NT2/D1 (cell line): Measurements from ENCODE around the gene AOX1.
"Not testable (repeated sequence)": the region's sequence is repeated elsewhere in the genome, so short reads cannot be mapped to it uniquely, and the experiment has no call there.

ENCODE experiments used
- DNase-seq: peaks from one replicate; pipeline ENCODE4 v3.0.0-alpha.2; 2011; ENCODE audit warnings: low read depth, low spot score
- H3K27me3 ChIP-seq: 2 replicates; pipeline ENCODE4 v1.6.0; 2011; ENCODE audit warnings: mild to moderate bottlenecking; ENCODE audit not compliant: insufficient read length, insufficient read depth
- H3K36me3 ChIP-seq: 2 replicates; pipeline ENCODE4 v1.6.1; 2011; ENCODE audit warnings: mild to moderate bottlenecking, low read length, mixed read lengths; ENCODE audit not compliant: insufficient read depth, insufficient read length
- H3K4me1 ChIP-seq: 2 replicates; pipeline ENCODE4 v1.5.1; 2011; ENCODE audit not compliant: insufficient read depth, insufficient read length
- H3K4me3 ChIP-seq: 2 replicates; pipeline ENCODE4 v1.5.1; 2011; ENCODE audit warnings: low read depth; ENCODE audit not compliant: insufficient read length
- H3K9ac ChIP-seq: 2 replicates; pipeline ENCODE4 v1.6.0; 2011; ENCODE audit warnings: low read depth; ENCODE audit not compliant: insufficient read length
- H3K9me3 ChIP-seq: 2 replicates; pipeline ENCODE4 v1.5.1; 2011; ENCODE audit warnings: mild to moderate bottlenecking, low read length; ENCODE audit not compliant: insufficient read depth
- SUZ12 ChIP-seq: IDR thresholded peaks from 2 replicates; pipeline ENCODE4 v1.6.1; 2011; ENCODE audit not compliant: insufficient read length, insufficient read depth; ENCODE audit errors: extremely low read depth
- YY1 ChIP-seq: IDR thresholded peaks from 2 replicates; pipeline ENCODE4 v1.6.1; 2011; ENCODE audit not compliant: insufficient read length, insufficient read depth
- ZNF274 ChIP-seq: IDR thresholded peaks from 2 replicates; pipeline ENCODE4 v1.6.1; 2011; ENCODE audit warnings: mild to moderate bottlenecking, low read depth, low read length

Gene AOX1

GRCh38 chr2:200585730-200586643 is at the start of gene AOX1:
AOX1 (plus strand) TSS chr2:200586014; CDS start chr2:200586109, 95 bp downstream.
- Histone ChIP-seq H3K4me1 (no peaks in the 10 kb centered on the region), H3K36me3 (no peaks in the 10 kb centered on the region), H3K27me3 (peaks cover 3% of the 10 kb centered on the region), H3K9me3 (no peaks in the 10 kb centered on the region), H3K9ac (peak within 1 kb of the TSS; percentile 79), H3K4me3 (peak within 1 kb of the TSS; percentile 61)
- peak; percentile 71 for DNase-seq
- TF ChIP-seq SUZ12: no peak

DNA sequence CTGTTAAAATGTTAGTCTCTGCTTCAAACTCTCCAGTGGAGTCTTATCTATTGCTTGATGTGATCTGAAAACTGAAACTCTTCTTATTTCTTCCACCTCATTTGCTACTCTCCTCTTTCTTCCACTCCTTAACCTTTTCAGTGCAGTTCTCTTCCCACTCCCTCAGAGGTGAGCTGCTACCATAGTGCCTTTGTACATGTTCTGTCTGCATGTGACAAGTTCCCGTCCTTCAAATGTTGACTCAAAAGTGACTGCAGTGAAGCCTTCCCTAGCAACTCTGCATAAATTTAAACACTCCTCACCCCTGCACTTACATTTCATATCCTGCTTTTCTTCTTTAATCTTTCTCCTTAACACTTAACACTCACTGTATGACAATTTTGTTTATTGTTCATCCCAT is 47.7 kb upstream of the AOX1 start:
- DNase-seq: no peak
- H3K9me3 ChIP-seq: no peaks in the 10 kb centered on the region
- no peak overlapping the region for H3K4me3 ChIP-seq
- H3K4me1 ChIP-seq: no peaks in the 10 kb centered on the region
- H3K27me3 ChIP-seq: no peaks in the 10 kb centered on the region
- TF ChIP-seq YY1 (no peak), ZNF274 (no peak), SUZ12 (no peak)
- H3K9ac ChIP-seq: no peak overlapping the region
- peaks cover 66% of the 10 kb centered on the region for H3K36me3 ChIP-seq

DNA sequence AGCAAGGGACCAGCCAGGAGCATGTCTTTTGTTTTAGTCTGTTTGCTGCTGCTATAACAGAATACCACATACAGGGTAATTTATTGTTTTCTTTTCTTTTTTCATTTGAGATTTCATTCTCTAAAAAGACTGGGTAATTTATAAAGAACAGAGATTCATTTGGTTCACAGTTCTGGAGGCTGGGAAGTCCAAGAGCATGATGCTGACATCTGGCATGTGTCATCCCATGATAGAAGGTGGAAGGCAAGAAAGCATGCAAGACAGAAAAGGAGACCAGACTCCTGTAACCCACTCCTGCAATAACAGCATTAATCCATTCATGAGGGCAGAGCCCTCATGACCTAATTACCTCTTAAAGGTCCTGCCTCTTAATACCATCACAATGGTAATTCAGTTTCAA is 45.0 kb upstream of the AOX1 start:
- H3K9ac ChIP-seq: no peak overlapping the region
- H3K4me3 ChIP-seq: no peak overlapping the region
- H3K36me3 ChIP-seq: peaks cover 63% of the 10 kb centered on the region
- H3K4me1 ChIP-seq: no peaks in the 10 kb centered on the region
- no peak for TF ChIP-seq ZNF274
- TF ChIP-seq YY1: no peak
- TF ChIP-seq SUZ12: no peak
- no peaks in the 10 kb centered on the region for H3K27me3 ChIP-seq
- no peak for DNase-seq
- H3K9me3 ChIP-seq: peaks cover 2% of the 10 kb centered on the region; the same call in 1 of the 2 replicates

- not testable (repeated sequence) for DNase-seq, H3K4me1 ChIP-seq, H3K9me3 ChIP-seq, H3K9ac ChIP-seq, H3K4me3 ChIP-seq, H3K27me3 ChIP-seq
- peaks cover 16% of the 10 kb centered on the region for H3K36me3 ChIP-seq
These were observed 19.2 kb upstream of the AOX1 start for GRCh38 chr2:200566596-200566995.

DNA sequence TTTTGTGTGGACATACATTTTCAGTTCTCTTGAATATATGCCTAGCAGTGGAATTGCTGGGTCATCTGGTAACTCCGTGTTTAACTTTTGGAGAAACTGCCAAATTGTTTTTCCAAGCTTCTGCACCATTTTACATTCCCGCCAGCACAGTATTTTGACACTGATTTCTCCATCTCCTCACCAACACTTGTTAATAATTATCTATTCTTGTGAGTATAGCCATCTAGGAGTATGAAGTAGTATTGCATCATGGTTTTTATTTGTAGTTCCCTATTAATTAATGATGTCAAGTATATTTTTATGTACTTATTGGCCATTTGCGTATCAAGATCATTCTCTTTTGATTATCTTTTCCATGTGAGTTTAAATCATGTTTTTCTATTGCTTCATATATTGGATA is 17.9 kb upstream of the AOX1 start:
- no peak for DNase-seq
- Histone ChIP-seq H3K27me3 (no peaks in the 10 kb centered on the region), H3K4me1 (no peaks in the 10 kb centered on the region), H3K4me3 (no peak overlapping the region), H3K9ac (no peak overlapping the region), H3K36me3 (peaks cover 23% of the 10 kb centered on the region), H3K9me3 (peaks cover 10% of the 10 kb centered on the region; the same call in 1 of the 2 replicates)
- TF ChIP-seq SUZ12 (no peak), ZNF274 (no peak), YY1 (no peak)

- no peak for DNase-seq
- Histone ChIP-seq H3K9me3 (no peaks in the 10 kb centered on the region; the same call in 1 of the 2 replicates), H3K4me3 (no peak overlapping the region), H3K36me3 (peaks cover 34% of the 10 kb centered on the region), H3K4me1 (no peaks in the 10 kb centered on the region), H3K27me3 (no peaks in the 10 kb centered on the region), H3K9ac (no peak overlapping the region)
- TF ChIP-seq SUZ12 (no peak), ZNF274 (no peak), YY1 (no peak)
These were observed 9.9 kb upstream of the AOX1 start for GRCh38 chr2:200575957-200576356.

DNA sequence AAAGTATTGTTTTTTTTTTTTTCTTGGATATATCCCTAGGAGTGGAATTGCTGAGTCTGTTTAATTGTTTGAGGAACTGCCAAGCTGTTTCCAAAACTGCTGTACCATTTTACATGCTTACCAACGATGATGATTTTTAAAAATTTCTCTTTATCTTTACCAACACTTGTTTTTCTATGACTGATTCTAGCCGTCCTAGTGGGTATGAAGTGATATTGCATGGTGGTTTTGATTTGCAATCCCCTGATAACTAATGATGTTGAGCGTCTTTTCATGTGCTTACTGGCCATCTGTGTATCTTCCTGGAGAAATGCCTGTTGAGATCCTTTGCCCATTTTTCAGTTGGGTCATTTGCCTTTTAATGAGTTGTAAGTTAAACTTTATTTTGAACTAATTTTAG is 8.8 kb upstream of the AOX1 start:
- no peaks in the 10 kb centered on the region; the same call in 1 of the 2 replicates for H3K9me3 ChIP-seq
- no peak for DNase-seq
- no peak overlapping the region for H3K4me3 ChIP-seq
- H3K4me1 ChIP-seq: no peaks in the 10 kb centered on the region
- H3K27me3 ChIP-seq: no peaks in the 10 kb centered on the region
- H3K9ac ChIP-seq: no peak overlapping the region
- peaks cover 30% of the 10 kb centered on the region for H3K36me3 ChIP-seq
- no peak for TF ChIP-seq YY1
- no peak for TF ChIP-seq SUZ12
- no peak for TF ChIP-seq ZNF274
